ENCODE results near the gene RPS19. TPM values are rescaled to one million over a fixed set of nuclear protein-coding genes. Genes with fewer than 3 reads are reported as not detected.
A peak's percentile ranks its signal among the peaks of the same experiment; 100 is the strongest.

The RPS19 gene
- total and polyA plus RNA-seq, 10 donors: 744 to 8,491 (median 1,984) TPM

- 79 to 89% (median 82%) methylated on average over 11 of the region's 11 CpGs for WGBS, 5 donors
Observed at GRCh38 chr19:41908724-41909464, 48.8 kb downstream of the RPS19 start.

DNA sequence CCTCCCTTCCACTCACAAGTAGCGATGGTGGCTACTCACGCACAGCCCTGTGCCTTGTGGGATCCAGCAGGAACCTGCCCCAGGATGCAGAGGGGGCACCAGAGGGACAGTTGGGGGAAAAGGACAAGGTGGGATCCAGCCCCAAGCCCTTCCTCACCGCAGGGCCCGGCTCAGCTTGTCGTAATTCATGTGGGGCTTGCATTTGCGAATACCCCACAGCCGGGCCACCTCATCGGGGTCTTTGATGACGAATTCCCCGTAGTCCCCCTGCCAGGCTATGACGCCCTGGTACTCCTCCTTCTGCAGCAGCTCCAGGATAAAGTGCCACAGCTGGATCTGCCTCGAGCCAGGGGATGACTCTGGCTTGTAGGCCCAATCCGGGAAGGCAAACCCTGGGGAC lies 49.7 kb downstream of the RPS19 start:
- no peak for DNase-seq
- H3K9me3 ChIP-seq: no peaks in the 10 kb centered on the region
- TF ChIP-seq POLR2AphosphoS5 (IDR thresholded peaks at IDR 0.05): peak; percentile 27 to 65 (median 45)
- TF ChIP-seq, protein P1, sequence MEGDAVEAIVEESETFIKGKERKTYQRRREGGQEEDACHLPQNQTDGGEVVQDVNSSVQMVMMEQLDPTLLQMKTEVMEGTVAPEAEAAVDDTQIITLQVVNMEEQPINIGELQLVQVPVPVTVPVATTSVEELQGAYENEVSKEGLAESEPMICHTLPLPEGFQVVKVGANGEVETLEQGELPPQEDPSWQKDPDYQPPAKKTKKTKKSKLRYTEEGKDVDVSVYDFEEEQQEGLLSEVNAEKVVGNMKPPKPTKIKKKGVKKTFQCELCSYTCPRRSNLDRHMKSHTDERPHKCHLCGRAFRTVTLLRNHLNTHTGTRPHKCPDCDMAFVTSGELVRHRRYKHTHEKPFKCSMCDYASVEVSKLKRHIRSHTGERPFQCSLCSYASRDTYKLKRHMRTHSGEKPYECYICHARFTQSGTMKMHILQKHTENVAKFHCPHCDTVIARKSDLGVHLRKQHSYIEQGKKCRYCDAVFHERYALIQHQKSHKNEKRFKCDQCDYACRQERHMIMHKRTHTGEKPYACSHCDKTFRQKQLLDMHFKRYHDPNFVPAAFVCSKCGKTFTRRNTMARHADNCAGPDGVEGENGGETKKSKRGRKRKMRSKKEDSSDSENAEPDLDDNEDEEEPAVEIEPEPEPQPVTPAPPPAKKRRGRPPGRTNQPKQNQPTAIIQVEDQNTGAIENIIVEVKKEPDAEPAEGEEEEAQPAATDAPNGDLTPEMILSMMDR (IDR thresholded peaks at IDR 0.05 in 8 of 11, conservative IDR thresholded peaks at IDR 0.05 in 3 of 11): no peak
- H3K4me3 ChIP-seq: no peak overlapping the region
- H3K27me3 ChIP-seq (replicated peaks in 1 of 7): peaks cover 0 to 36% (median 22%) of the 10 kb centered on the region in 7 donors
- H3K4me1 ChIP-seq: peaks cover 0 to 48% (median 18%) of the 10 kb centered on the region in 6 donors
- WGBS, 5 donors: 63 to 74% (median 73%) methylated on average over 6 to 13 of the region's 13 CpGs
- H3K36me3 ChIP-seq: peaks cover 0 to 39% (median 35%) of the 10 kb centered on the region in 6 donors
- no peak overlapping the region for H3K27ac ChIP-seq
- intact Hi-C loops (cut with DNase I; ENCODE audit: low total_unique reads): no loop called here

More at GRCh38 chr19:41908724-41909464, 48.8 kb downstream of the RPS19 start:
- TF ChIP-seq POLR2AphosphoS5 (IDR thresholded peaks at IDR 0.05) (peak; percentile 14 to 65 (median 36)), POLR2A (IDR thresholded peaks at IDR 0.05) (no peak)
- Histone ChIP-seq H3K27me3 (replicated peaks in 1 of 7) (peaks cover 0 to 30% (median 21%) of the 10 kb centered on the region in 7 donors), H3K4me3 (no peak overlapping the region), H3K27ac (no peak overlapping the region), H3K4me1 (peaks cover 0 to 44% (median 18%) of the 10 kb centered on the region in 6 donors), H3K36me3 (peaks cover 0 to 47% (median 43%) of the 10 kb centered on the region in 6 donors), H3K9me3 (no peaks in the 10 kb centered on the region)
- intact Hi-C loops (cut with DNase I; ENCODE audit: low total_unique reads): no loop called here
- no peak for DNase-seq

GRCh38 chr19:41910240-41910991 lies 50.4 kb downstream of the RPS19 start:
- no peak overlapping the region for H3K4me3 ChIP-seq
- peaks cover 0 to 54% (median 22%) of the 10 kb centered on the region in 6 donors for H3K4me1 ChIP-seq
- DNase-seq: peak; percentile 75
- peaks cover 0 to 43% (median 29%) of the 10 kb centered on the region in 7 donors for H3K27me3 ChIP-seq (replicated peaks in 1 of 7)
- H3K27ac ChIP-seq: no peak overlapping the region
- 61 to 75% (median 69%) methylated on average over 10 to 12 of the region's 12 CpGs for WGBS, 5 donors
- TF ChIP-seq POLR2A (IDR thresholded peaks at IDR 0.05): no peak
- peak; percentile 72 to 78 (median 74) for TF ChIP-seq POLR2AphosphoS5 (IDR thresholded peaks at IDR 0.05)
- TF ChIP-seq, protein P1 (IDR thresholded peaks at IDR 0.05 in 8 of 11, conservative IDR thresholded peaks at IDR 0.05 in 3 of 11): no peak
- peaks cover 0 to 32% (median 28%) of the 10 kb centered on the region in 6 donors for H3K36me3 ChIP-seq
- H3K9me3 ChIP-seq: no peaks in the 10 kb centered on the region
- intact Hi-C loops (cut with DNase I; ENCODE audit: low total_unique reads): no loop called here

DNA sequence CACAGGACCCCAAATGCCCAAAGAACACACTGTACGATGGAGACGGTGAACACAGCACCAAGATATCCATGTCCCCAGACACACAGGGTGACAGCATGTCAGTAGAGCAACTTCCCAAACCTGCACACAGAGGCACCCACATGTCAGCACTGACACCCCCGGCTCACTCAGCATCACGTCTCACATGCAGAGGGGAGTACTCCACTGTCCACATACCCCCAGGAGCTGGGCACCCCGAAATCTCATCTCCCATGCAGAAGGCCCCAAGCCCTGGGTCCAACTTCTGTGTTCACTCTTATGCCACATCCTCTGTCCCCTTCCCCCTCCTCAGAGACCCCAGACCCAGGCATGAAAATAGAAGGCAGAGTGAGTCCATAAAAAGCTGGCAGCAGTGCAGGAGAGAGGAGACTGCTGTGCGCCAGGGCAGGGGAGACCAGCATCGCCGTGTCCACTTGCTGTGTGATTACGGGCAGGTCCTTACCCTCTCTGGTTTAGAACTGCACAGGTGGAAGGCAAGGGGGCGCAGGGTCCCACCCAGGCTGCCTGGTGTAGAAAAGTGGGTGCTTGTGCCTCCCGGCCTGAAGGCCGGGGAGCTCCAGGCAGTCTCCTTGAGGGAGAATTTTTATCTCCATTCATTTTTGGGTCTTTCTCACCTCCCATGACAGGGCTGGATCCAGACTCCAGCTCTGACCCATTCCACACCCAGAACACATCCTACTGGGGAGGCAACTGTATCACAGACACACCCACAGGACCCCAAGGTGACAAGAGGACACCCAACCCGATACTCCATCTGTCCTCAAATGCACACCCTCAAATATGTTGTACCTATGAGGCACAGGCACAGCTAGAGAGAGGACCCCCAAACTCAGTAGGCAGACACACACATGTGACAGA lies 51.2 kb downstream of the RPS19 start:
- intact Hi-C loops (cut with DNase I; ENCODE audit: low total_unique reads): no loop called here
- DNase-seq: no peak
- peaks cover 0 to 24% (median 19%) of the 10 kb centered on the region in 6 donors for H3K36me3 ChIP-seq
- peaks cover 0 to 61% (median 30%) of the 10 kb centered on the region in 6 donors for H3K4me1 ChIP-seq
- no peak overlapping the region for H3K4me3 ChIP-seq
- 65 to 75% (median 71%) methylated on average over 13 of the region's 13 CpGs for WGBS, 5 donors
- no peak overlapping the region for H3K27ac ChIP-seq
- no peaks in the 10 kb centered on the region for H3K9me3 ChIP-seq
- H3K27me3 ChIP-seq (replicated peaks in 1 of 7): peaks cover 3 to 52% (median 38%) of the 10 kb centered on the region in 7 donors
- TF ChIP-seq POLR2AphosphoS5 (IDR thresholded peaks at IDR 0.05): peak; percentile 5 to 50 (median 37)
- no peak for TF ChIP-seq POLR2A (IDR thresholded peaks at IDR 0.05)

Measured in spleen (tissue), 11 donors.